ENCODE data around the gene CPEB1. TPM values are rescaled to one million over a fixed set of nuclear protein-coding genes. Genes with fewer than 3 reads are reported as not detected.

The CPEB1 gene
- total and polyA plus RNA-seq, 2 of the 13 experiments (the other 11 are each of a cell fraction or from before 2014, with no cell fraction given), result 0.03 to 0.07 TPM

DNA sequence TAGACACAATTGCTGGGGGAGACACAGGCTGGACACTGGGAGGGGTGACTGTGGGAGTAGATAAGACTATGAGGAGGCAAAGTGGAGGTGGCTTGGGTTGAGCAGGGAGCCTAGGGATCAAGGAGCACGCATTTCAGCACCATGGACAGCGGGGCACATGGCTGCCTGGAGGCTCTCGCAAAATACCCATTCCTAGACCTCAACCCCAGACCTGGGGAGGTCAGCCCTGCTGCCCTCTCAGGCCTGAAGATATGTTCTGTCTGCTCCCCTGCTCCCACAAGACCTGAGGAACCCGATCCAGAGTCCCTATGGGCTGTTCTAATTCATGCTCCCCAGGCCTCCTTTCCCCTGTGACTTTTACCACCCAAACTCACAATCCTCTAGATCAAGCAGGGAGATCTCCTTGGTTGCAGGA is 16.0 kb upstream of the CPEB1 start (continued):
- TF ChIP-seq, protein P1, sequence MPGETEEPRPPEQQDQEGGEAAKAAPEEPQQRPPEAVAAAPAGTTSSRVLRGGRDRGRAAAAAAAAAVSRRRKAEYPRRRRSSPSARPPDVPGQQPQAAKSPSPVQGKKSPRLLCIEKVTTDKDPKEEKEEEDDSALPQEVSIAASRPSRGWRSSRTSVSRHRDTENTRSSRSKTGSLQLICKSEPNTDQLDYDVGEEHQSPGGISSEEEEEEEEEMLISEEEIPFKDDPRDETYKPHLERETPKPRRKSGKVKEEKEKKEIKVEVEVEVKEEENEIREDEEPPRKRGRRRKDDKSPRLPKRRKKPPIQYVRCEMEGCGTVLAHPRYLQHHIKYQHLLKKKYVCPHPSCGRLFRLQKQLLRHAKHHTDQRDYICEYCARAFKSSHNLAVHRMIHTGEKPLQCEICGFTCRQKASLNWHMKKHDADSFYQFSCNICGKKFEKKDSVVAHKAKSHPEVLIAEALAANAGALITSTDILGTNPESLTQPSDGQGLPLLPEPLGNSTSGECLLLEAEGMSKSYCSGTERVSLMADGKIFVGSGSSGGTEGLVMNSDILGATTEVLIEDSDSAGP (CRISPR knock-in tag; IDR thresholded peaks at IDR 0.05; ENCODE audit: borderline replicate concordance), result peak; percentile 38; the same call in 1 of the 2 replicates
- TF ChIP-seq ZNF747 (CRISPR knock-in tag; IDR thresholded peaks at IDR 0.05; ENCODE audit: borderline replicate concordance), result no peak
- TF ChIP-seq ZNF569 (CRISPR knock-in tag; IDR thresholded peaks at IDR 0.05; ENCODE audit: borderline replicate concordance), result no peak
- TF ChIP-seq KLF15 (CRISPR knock-in tag; IDR thresholded peaks at IDR 0.05; ENCODE audit: borderline replicate concordance), result peak; percentile 72; the same call in 1 of the 2 replicates
- TF ChIP-seq SAFB2 (CRISPR knock-in tag; IDR thresholded peaks at IDR 0.05; ENCODE audit: borderline replicate concordance, low read depth), result no peak
- TF ChIP-seq ZNF788 (CRISPR knock-in tag; IDR thresholded peaks at IDR 0.05; ENCODE audit: borderline replicate concordance), result no peak
- peak; percentile 59 for TF ChIP-seq RARA (CRISPR knock-in tag; IDR thresholded peaks at IDR 0.05)
- 0 out of 2 replicates have a peak, but pooled peaks have one; percentile 42 for TF ChIP-seq ZNF296 (CRISPR knock-in tag; conservative IDR thresholded peaks at IDR 0.05)
- TF ChIP-seq, protein P2, sequence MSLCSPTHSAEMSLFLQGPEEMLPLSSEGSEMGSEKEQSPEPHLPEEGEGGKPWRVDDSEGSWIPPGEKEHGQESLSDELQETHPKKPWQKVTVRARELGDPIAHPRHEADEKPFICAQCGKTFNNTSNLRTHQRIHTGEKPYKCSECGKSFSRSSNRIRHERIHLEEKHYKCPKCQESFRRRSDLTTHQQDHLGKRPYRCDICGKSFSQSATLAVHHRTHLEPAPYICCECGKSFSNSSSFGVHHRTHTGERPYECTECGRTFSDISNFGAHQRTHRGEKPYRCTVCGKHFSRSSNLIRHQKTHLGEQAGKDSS (CRISPR knock-in tag; IDR thresholded peaks at IDR 0.05; ENCODE audit: borderline replicate concordance, low read depth), result peak; percentile 42; the same call in 1 of the 2 replicates
- TF ChIP-seq FOSL2 (CRISPR knock-in tag; IDR thresholded peaks at IDR 0.05), result peak; percentile 35; the same call in 1 of the 2 replicates
- 0 out of 2 replicates have a peak, but pooled peaks have one; percentile 42 for TF ChIP-seq HMG20B (CRISPR knock-in tag; conservative IDR thresholded peaks at IDR 0.05)
- TF ChIP-seq GABPB1 (CRISPR knock-in tag; IDR thresholded peaks at IDR 0.05), result peak; percentile 43; the same call in 1 of the 2 replicates
- TF ChIP-seq PAWR (CRISPR knock-in tag; IDR thresholded peaks at IDR 0.05; ENCODE audit: borderline replicate concordance), result no peak
- peak; percentile 99 for TF ChIP-seq WIZ (CRISPR knock-in tag; IDR thresholded peaks at IDR 0.05)
- TF ChIP-seq KLF16 (CRISPR knock-in tag; IDR thresholded peaks at IDR 0.05), result peak in 1 of 2 experiments; percentile 89; a peak in 2 of 4 replicates
- TF ChIP-seq ZFYVE20 (CRISPR knock-in tag; IDR thresholded peaks at IDR 0.05; ENCODE audit: borderline replicate concordance, low read depth), result no peak
- peak; percentile 36; the same call in 1 of the 2 replicates for TF ChIP-seq ARHGAP35 (CRISPR knock-in tag; IDR thresholded peaks at IDR 0.05; ENCODE audit: borderline replicate concordance)
- TF ChIP-seq ZNF878 (CRISPR knock-in tag; IDR thresholded peaks at IDR 0.05), result 0 out of 2 replicates have a peak, but pooled peaks have one; percentile 29
- no peak for TF ChIP-seq ZFP36 (IDR thresholded peaks at IDR 0.05; ENCODE audit: borderline replicate concordance, low read depth, low read length, partially characterized antibody)
- 0 out of 2 replicates have a peak, but pooled peaks have one; percentile 77 for TF ChIP-seq SMAD9 (CRISPR knock-in tag; IDR thresholded peaks at IDR 0.05)
- peak; percentile 97 for TF ChIP-seq ZSCAN9 (CRISPR knock-in tag; IDR thresholded peaks at IDR 0.05; ENCODE audit: borderline replicate concordance)
- TF ChIP-seq ZNF549 (CRISPR knock-in tag; IDR thresholded peaks at IDR 0.05), result no peak
- peak; percentile 88 for TF ChIP-seq TSC22D2 (CRISPR knock-in tag; IDR thresholded peaks at IDR 0.05; ENCODE audit: borderline replicate concordance)
- peak; percentile 56; the same call in 1 of the 2 replicates for TF ChIP-seq ZNF367 (CRISPR knock-in tag; IDR thresholded peaks at IDR 0.05; ENCODE audit: borderline replicate concordance)
- no peak; the same call in 1 of the 2 replicates for TF ChIP-seq DNMT3B (CRISPR knock-in tag; conservative IDR thresholded peaks at IDR 0.05)
- no peak for TF ChIP-seq ZZZ3 (CRISPR knock-in tag; IDR thresholded peaks at IDR 0.05; ENCODE audit: borderline replicate concordance)
- TF ChIP-seq, protein P3, sequence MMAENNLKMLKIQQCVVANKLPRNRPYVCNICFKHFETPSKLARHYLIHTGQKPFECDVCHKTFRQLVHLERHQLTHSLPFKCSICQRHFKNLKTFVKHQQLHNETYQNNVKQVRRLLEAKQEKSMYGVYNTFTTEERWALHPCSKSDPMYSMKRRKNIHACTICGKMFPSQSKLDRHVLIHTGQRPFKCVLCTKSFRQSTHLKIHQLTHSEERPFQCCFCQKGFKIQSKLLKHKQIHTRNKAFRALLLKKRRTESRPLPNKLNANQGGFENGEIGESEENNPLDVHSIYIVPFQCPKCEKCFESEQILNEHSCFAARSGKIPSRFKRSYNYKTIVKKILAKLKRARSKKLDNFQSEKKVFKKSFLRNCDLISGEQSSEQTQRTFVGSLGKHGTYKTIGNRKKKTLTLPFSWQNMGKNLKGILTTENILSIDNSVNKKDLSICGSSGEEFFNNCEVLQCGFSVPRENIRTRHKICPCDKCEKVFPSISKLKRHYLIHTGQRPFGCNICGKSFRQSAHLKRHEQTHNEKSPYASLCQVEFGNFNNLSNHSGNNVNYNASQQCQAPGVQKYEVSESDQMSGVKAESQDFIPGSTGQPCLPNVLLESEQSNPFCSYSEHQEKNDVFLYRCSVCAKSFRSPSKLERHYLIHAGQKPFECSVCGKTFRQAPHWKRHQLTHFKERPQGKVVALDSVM (CRISPR knock-in tag; IDR thresholded peaks at IDR 0.05), result no peak

Measured in HepG2 (cell line).